Measurements from ENCODE around the gene EIF3K. TPM values are rescaled to one million over a fixed set of nuclear protein-coding genes. Genes with fewer than 3 reads are reported as not detected.

The EIF3K gene
- total and polyA plus RNA-seq, 2 of the 8 experiments (the other 6 are each of a cell fraction or from before 2014, with no cell fraction given), result 329 to 937 TPM

GRCh38 chr19:38650911-38651584 lies 32.1 kb downstream of the EIF3K start:
- TF ChIP-seq CTCF (IDR thresholded peaks at IDR 0.05; ENCODE audit: control extremely low read depth in 1 of 3, insufficient read depth in 1 of 3, low read depth in 1 of 3, low read length in 3 of 3) (no peak), CHD1 (IDR thresholded peaks at IDR 0.05; ENCODE audit: low read depth, low read length) (no peak), CHD2 (IDR thresholded peaks at IDR 0.05; ENCODE audit: low read length) (no peak), ZNF274 (IDR thresholded peaks at IDR 0.05; ENCODE audit: borderline replicate concordance, extremely low read depth, low read length) (no peak), HDAC6 (IDR thresholded peaks at IDR 0.05; ENCODE audit: low read depth, low read length) (no peak)
- H2AFZ ChIP-seq (ENCODE audit: low read length), result no peak overlapping the region
- H3K79me2 ChIP-seq (ENCODE audit: control insufficient read depth in 1 of 2, insufficient read depth in 2 of 2, low read length in 2 of 2), result peaks cover 54 to 85% of the 10 kb centered on the region in 2 experiments
- H3K9me3 ChIP-seq (ENCODE audit: insufficient read depth in 2 of 2, low read depth in 1 of 2, low read length in 1 of 2), result no peaks in the 10 kb centered on the region
- H2BK120ac ChIP-seq (replicated peaks; ENCODE audit: low read depth, low read length), result no peak overlapping the region
- H4K8ac ChIP-seq (ENCODE audit: extremely low read depth, insufficient read depth, low read length), result no peak overlapping the region
- DNase-seq (ENCODE audit: low read depth in 1 of 2, low spot score in 2 of 2) (no peak), FAIRE-seq (no peak)
- H3K14ac ChIP-seq (ENCODE audit: insufficient read length), result no peak overlapping the region
- no peak overlapping the region for H2BK20ac ChIP-seq (ENCODE audit: low read length)
- peak overlapping the region in 1 of 4 experiments; percentile 7; a peak in 1 of 8 replicates for H3K4me3 ChIP-seq (ENCODE audit: extremely low read depth in 1 of 4, insufficient read depth in 2 of 4, low read depth in 3 of 4, low read length in 4 of 4)
- no peak overlapping the region for H3K27ac ChIP-seq (ENCODE audit: low read depth, low read length)
- peaks cover 15% of the 10 kb centered on the region for H3K79me1 ChIP-seq (ENCODE audit: low read depth, low read length)
- WGBS, 2 experiments (ENCODE audit: extremely low coverage in 1 of 2, insufficient coverage in 1 of 2, insufficient read length in 1 of 2, insufficient replicate concordance in 2 of 2, low coverage in 1 of 2, low lambda C conversion rate in 2 of 2, missing lambda C conversion rate in 1 of 2), result 85% methylated on average over 12 of the region's 12 CpGs; no CpG with 5 or more reads in 1 of the 2 experiments
- H3K36me3 ChIP-seq (ENCODE audit: control insufficient read depth in 2 of 4, insufficient read depth in 4 of 4, low read length in 3 of 4), result peaks cover 0 to 4% (median 0%) of the 10 kb centered on the region in 4 experiments; a peak in 1 of 8 replicates
- no peak overlapping the region for H3K4ac ChIP-seq (replicated peaks; ENCODE audit: insufficient read length, low read depth, low read length)
- no peak overlapping the region for H3K23ac ChIP-seq (ENCODE audit: insufficient read length)
- peak overlapping the region; percentile 26 to 95; a peak in 2 of 4 replicates for H3K4me2 ChIP-seq (ENCODE audit: insufficient read depth in 1 of 2, low read depth in 2 of 2, low read length in 2 of 2)
- no peak overlapping the region for H4K5ac ChIP-seq (ENCODE audit: insufficient read length, low read depth, low read length)
- H4K20me1 ChIP-seq (replicated peaks in 1 of 2; ENCODE audit: control insufficient read depth in 1 of 2, insufficient read depth in 2 of 2, low read length in 2 of 2), result peaks cover 25 to 35% of the 10 kb centered on the region in 2 experiments
- CTCF ChIA-PET (ENCODE audit: partially characterized antibody), result interaction anchor here (0.9 to 7.7 kb wide), 2 partner anchors 15 to 48 kb away, joined by 5 to 62 read pairs; no protein-coding TSS in a partner anchor
- H3K56ac ChIP-seq (replicated peaks; ENCODE audit: insufficient read length, low read depth, low read length), result no peak overlapping the region
- peaks cover 7 to 26% (median 19%) of the 10 kb centered on the region in 4 experiments for H3K4me1 ChIP-seq (replicated peaks in 1 of 4; ENCODE audit: control insufficient read depth in 3 of 4, insufficient read depth in 4 of 4, low read length in 3 of 4)
- H2BK15ac ChIP-seq (ENCODE audit: low read length), result 0 out of 2 replicates have a peak overlapping the region, but pooled peaks have one; percentile 46
- H3K9ac ChIP-seq (replicated peaks in 1 of 4; ENCODE audit: extremely low read depth in 1 of 4, low read depth in 3 of 4, low read length in 3 of 4), result no peak overlapping the region
- no peaks in the 10 kb centered on the region for H3K27me3 ChIP-seq (replicated peaks in 1 of 4; ENCODE audit: control insufficient read depth in 3 of 4, extremely low read depth in 1 of 4, insufficient read depth in 3 of 4, low read length in 3 of 4)
- no peak overlapping the region for H2BK12ac ChIP-seq (ENCODE audit: low read depth, low read length)
- no peak overlapping the region for H2BK5ac ChIP-seq (ENCODE audit: low read depth, low read length)
- H4K91ac ChIP-seq (replicated peaks; ENCODE audit: insufficient read length, low read length), result no peak overlapping the region
- no peak overlapping the region for H2AK5ac ChIP-seq (ENCODE audit: low read depth, low read length)
- POLR2A ChIA-PET (ENCODE audit: partially characterized antibody), result interaction anchor here (0.6 to 17.9 kb wide), 8 partner anchors 12 to 84 kb away, joined by 3 to 374 read pairs (median 22); no protein-coding TSS in a partner anchor
- no peak overlapping the region for H3K18ac ChIP-seq (ENCODE audit: extremely low read depth, low read length)
- peaks cover 16% of the 10 kb centered on the region; the same call in 1 of the 2 replicates for H3K23me2 ChIP-seq (ENCODE audit: low read depth, low read length)

Measured in H1 (cell line).